KOPT-K1 (cell line): ENCODE measurements around the gene ABCA10.
"Not testable (repeated sequence)": the region's sequence is repeated elsewhere in the genome, so short reads cannot be mapped to it uniquely, and the experiment has no call there.

Source experiments
- H3K27ac ChIP-seq: fragments of 200-600 bp; sonication (generic); 2 replicates; pipeline ENCODE4 v1.5.1; 2016; ENCODE audit warnings: antibody characterized with exemption, mild to moderate bottlenecking, low read depth, low read length; ENCODE audit not compliant: poor library complexity, severe bottlenecking
- H3K36me3 ChIP-seq: fragments of 200-600 bp; sonication (generic); 2 replicates; pipeline ENCODE4 v1.5.1; 2017; ENCODE audit warnings: antibody characterized with exemption, mild to moderate bottlenecking, low read length, moderate library complexity; ENCODE audit not compliant: insufficient read depth
- H3K9me3 ChIP-seq: fragments of 200-600 bp; sonication (generic); 2 replicates; pipeline ENCODE4 v1.5.1; 2017; ENCODE audit warnings: antibody characterized with exemption, low read length, mild to moderate bottlenecking; ENCODE audit not compliant: insufficient read depth, poor library complexity, severe bottlenecking

ABCA10 gene

DNA sequence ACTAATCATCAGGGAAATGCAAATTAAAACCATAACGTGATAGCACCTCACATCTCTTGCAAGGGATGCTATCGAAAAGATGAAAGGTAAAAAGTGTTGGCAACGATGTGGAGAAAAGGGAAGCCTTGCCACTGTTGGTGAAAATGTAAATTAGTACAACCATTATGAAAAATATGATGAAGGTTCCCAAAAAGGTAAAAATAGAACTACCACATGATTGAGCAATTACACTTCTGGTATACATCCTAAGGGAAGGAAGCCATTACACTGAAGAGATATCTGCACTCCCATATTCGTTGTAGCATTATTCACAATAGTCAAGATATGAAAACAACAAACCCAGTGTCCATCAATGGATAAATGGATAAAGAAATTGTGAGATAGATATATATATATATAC is 21.5 kb downstream of the ABCA10 start:
- no peak overlapping the region for H3K27ac ChIP-seq
- no peaks in the 10 kb centered on the region for H3K9me3 ChIP-seq

DNA sequence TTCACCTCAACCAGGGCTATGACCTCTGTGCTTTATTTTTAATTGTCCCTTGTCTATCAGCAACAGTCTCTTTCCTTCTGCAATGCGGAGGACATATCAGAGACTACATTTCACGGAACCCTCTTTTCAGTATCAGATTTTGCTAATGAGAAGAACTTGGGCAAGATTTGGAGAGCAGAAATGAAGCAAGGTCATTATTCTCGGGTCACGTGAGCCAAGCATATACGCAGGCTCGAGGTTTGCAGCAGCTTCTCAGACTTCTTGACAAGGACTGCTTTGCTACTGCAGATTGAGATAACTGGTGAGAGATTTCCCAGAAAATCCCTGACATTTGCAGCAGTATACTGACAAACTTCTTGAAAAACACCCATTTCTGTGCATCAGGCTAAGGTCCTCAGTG is 30.4 kb downstream of the ABCA10 start:
- no peaks in the 10 kb centered on the region for H3K9me3 ChIP-seq
- H3K27ac ChIP-seq: no peak overlapping the region
- H3K36me3 ChIP-seq: no peaks in the 10 kb centered on the region

More for the DNA sequence above, 21.5 kb downstream of the ABCA10 start:
- no peaks in the 10 kb centered on the region for H3K36me3 ChIP-seq

DNA sequence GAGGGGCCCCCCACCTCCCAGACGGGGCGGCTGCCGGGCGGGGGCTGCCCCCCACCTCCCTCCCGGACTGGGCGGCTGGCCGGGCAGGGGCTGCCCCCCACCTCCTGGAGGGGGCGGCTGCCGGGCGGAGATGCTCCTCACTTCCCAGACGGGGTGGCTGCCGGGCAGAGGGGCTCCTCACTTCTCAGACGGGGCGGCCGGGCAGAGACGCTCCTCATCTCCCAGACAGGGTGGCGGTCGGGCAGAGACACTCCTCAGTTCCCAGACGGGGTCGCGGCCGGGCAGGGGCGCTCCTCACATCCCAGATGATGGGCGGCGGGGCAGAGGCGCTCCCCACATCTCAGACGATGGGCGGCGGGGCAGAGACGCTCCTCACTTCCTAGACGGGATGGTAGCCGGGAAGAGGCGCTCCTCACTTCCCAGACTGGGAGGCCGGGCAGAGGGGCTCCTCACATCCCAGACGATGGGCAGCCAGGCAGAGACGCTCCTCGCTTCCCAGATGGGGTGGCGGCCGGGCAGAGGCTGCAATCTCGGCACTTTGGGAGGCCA is 32.4 kb downstream of the ABCA10 start:
- not testable (repeated sequence) for H3K9me3 ChIP-seq, H3K27ac ChIP-seq, H3K36me3 ChIP-seq

DNA sequence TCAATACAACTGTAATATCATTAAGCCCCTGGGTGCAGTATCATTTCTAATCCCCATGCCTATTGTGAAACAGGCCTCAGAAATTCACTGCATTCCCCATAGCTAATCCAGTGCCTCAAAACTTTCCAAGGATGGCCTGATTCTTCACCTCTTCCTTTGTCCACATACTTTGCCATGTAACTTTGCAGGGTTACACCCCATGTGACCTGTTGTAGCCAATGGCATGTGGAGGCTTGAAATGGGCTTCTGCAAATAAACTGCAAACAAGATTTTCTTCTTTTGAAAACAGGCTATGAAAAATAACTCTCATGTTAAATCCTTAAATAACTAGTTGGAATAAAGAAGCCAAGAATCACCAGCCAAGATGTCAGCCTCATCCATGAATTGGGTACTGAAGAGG is 35.9 kb downstream of the ABCA10 start:
- Histone ChIP-seq H3K36me3 (no peaks in the 10 kb centered on the region), H3K27ac (no peak overlapping the region), H3K9me3 (no peaks in the 10 kb centered on the region)

DNA sequence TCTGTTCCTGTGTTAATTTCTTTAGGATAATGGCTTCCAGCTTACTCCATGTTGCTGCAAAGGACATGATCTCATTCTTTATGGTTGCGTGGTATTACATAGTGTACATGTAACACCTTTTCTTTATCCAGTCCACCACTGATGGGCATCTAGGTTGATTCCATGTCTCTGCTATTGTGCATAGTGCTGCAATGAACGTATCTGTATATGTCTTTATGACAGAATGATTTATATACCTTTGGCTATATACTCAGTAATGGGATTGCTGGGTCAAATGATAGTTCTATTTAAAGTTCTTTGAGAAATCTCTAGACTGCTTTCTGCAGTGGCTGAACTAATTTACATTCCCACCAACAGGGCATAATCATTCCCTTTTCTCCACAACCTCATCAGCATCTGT is 39.8 kb downstream of the ABCA10 start:
- Histone ChIP-seq H3K27ac (no peak overlapping the region), H3K36me3 (no peaks in the 10 kb centered on the region), H3K9me3 (no peaks in the 10 kb centered on the region)

DNA sequence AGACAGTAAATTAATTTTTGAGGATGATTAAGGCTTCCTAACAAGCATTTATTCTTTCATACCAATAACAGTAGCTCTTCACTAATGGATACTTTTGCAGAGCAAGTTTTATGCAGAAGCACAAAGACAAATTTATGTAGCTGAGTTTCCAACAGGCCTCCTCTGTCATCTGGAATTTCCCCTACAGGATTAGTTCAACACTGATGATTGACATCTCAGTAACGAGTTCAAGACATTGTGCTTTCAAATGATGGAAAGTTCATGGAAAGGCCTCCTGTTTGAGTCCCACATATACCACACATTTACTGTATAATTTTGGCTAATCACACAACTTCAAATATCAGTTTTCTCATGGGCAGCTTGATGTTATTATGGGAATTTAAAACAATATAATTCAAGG is 40.6 kb downstream of the ABCA10 start:
- no peak overlapping the region for H3K27ac ChIP-seq
- no peaks in the 10 kb centered on the region for H3K9me3 ChIP-seq
- no peaks in the 10 kb centered on the region for H3K36me3 ChIP-seq

DNA sequence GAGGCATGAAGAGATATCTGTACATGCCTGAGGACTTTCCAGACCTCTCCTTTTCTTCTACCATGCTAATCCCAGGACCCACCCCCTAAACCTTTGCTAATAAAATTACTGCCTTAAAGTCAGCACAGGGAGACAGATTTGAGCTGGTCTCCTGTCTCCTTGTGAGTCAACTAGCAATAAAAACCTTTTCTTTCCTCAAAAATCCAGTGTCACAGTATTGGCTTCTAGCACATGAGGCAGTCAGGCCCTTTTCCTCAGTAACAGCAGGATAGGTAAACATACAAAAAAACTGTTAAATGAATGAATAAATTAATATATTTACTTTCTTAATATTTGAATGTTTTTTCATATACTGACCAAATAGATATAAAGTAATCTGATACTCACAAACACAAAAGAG is 41.3 kb downstream of the ABCA10 start:
- no peaks in the 10 kb centered on the region for H3K9me3 ChIP-seq
- H3K36me3 ChIP-seq: no peaks in the 10 kb centered on the region
- H3K27ac ChIP-seq: no peak overlapping the region

DNA sequence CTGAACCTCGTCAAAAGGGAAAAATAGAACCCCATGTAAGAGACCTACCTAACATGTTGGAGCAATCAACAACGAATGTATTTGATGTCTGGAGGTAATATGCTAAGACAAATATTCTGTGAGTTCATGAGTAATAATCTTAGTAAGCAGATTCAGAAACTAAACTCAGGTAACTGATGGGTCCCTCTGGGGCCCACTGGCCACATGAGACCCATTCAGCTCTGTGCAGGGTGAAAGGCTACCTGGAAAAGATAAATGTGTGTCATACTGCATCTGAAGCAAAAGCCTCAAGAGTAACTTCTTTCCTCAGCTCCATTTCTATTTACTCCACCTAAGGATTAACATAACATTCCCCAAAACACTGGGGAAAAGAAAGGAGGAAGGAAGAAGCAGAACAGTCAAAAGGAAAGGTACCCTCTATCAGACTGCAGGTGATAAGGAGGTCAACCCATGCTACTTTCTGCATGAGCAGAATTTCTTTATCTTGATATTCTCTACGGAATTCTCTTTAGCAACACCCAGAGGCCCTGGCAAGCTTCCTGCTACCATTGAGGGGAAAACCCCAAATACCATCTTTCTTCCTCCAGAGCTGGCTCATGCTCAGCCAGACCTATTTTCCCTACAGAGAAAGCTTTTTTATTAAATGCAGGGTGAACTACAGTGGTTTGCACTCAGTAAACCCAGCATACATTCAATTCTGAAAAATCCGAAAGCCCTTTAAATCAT is 49.2 kb downstream of the ABCA10 start:
- no peak overlapping the region for H3K27ac ChIP-seq
- H3K9me3 ChIP-seq: no peaks in the 10 kb centered on the region
- no peaks in the 10 kb centered on the region for H3K36me3 ChIP-seq

DNA sequence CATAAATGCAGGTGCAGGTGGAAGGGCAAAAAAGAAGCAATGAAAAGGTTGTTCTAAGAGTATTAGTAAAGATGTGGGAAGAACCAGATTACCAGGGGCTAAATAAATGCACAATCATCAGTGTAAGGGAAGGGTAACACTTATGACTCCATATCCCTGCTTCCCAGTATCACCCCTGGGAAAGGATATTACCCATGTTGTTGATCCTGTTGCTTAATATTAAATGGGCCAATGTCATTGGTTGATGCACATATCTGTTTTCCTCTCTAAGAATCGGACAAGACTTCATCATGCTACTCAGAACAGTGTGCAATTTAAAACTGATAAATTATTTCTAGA is 52.2 kb downstream of the ABCA10 start:
- H3K27ac ChIP-seq: no peak overlapping the region
- H3K9me3 ChIP-seq: no peaks in the 10 kb centered on the region
- H3K36me3 ChIP-seq: no peaks in the 10 kb centered on the region

DNA sequence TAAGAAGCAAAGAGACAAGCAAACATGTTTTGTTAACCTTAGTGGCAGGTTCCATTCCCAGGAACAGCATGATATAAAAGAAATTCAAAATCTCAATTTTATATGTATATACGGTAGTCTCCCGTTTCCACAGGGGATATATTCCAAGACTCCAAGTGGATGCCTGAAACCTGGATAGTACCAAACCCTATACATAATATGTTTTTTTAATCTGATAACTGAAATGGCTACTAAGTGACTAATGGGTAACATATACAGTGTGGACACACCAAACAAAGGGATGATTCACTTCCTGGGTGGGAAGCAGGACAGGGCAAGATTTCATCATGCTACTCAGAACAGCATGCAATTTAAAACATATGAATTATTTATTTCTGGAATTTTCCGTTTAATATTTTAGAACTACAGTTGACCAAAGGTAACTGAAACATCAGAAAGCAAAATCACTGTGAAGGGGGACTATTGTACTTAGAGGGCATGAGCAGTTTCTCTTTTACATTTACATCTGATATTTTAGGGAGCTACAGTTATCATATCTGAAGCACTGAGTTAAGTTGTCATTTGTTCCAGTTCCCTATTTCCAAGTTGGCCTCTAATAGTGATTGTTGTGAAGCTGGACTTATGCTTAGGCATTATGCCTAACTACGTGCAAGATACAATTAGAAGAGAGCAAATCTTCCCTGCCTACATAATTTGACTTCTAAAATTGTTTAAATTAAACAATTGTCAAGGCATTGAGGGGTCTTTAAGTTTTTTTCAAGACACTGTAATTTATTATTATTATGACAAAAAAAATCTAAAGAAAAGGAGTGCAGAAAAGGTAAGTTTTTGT is 52.8 kb downstream of the ABCA10 start:
- no peak overlapping the region for H3K27ac ChIP-seq
- no peaks in the 10 kb centered on the region for H3K9me3 ChIP-seq
- H3K36me3 ChIP-seq: no peaks in the 10 kb centered on the region

DNA sequence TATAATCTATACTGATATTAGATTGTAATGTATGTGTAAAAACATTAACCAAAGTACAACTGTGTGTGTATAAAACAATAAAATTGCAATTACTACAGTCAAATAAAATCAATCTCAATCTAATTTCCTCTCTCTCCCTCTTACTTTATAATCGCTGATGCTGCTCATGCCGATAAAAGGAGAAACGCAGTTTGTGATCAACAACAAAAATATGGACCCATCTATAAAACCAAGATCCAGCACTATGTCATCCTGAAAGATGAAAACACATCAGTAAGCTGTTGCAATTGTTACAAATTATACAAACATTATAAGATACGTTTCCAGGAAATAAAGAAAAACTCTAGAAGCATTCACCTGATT is 53.4 kb downstream of the ABCA10 start:
- Histone ChIP-seq H3K27ac (no peak overlapping the region), H3K36me3 (no peaks in the 10 kb centered on the region), H3K9me3 (no peaks in the 10 kb centered on the region)

DNA sequence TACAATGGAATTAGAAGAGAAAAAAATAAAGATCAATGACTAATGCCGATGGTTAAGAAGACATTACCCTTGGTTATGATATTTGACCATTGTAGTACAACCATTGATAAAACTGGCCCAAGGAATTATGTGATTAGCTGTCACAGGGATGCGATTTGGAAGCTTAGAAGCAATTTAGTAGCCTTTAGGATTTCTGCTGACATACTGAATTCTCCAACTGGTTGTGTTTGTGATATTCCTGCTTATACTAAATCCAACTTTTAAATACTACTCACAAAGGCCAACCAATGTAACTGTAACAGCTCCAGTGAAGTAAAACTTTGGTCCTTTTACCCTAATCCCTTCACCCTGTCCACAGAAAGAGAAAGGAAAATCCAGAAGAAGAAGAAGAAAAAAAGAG is 55.5 kb downstream of the ABCA10 start:
- Histone ChIP-seq H3K27ac (no peak overlapping the region), H3K9me3 (no peaks in the 10 kb centered on the region), H3K36me3 (no peaks in the 10 kb centered on the region)

DNA sequence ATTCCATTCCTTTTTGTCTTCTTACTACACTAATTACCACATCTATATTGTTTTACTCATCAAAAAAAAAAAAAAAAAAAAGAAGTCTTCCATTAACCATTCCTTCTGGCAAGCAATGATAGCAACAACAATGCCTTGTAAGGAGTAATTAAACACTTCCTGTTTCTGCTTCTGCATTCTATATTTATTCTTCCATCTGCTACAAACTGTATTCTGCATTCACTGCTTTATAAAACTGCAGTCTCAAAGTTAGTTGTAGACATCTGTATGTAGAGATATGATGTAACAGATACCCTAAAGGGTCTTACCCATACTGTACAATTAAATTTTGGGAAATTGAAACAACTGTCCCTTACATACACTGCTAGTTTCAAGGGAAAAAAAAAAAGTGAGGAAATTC is 58.2 kb downstream of the ABCA10 start:
- no peaks in the 10 kb centered on the region for H3K36me3 ChIP-seq
- no peak overlapping the region for H3K27ac ChIP-seq
- no peaks in the 10 kb centered on the region for H3K9me3 ChIP-seq

DNA sequence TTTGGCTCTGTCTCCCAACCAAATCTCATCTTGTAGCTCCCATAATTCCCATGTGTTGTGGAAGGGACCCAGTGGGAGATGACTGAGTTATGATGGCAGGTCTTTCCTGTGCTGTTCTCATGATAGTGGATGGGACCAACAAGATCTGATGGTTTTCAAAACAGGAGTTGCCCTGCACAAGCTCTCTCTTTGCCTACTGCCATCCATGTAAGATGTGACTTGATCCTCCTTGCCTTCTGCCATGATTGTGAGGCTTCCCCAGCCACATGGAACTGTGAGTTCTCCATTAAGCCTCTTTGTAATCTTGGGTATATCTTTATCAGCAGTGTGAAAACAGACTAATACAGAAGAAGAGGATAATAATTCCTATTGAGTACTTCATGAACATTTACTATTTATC is 60.0 kb downstream of the ABCA10 start:
- H3K9me3 ChIP-seq, H3K27ac ChIP-seq, H3K36me3 ChIP-seq: not testable (repeated sequence)

DNA sequence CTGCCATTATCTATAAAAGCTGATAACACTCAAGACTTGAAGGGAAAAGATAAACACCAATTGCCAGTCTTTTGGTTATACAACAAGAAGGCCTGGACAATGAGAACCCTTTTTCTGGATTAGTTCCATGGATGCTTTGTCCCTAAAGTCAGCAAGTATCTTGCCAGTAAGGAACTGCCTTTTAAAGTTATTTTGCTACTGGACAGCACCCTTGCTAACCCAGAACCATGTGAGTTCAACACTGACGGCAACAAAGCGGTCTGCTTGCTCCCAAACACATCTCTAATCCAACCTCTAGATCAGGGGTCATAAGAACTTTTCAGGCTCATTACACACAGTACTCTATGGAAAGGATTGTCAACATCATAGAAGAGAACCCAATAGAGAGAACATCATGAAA is 61.7 kb downstream of the ABCA10 start:
- Histone ChIP-seq H3K9me3 (no peaks in the 10 kb centered on the region), H3K36me3 (no peaks in the 10 kb centered on the region), H3K27ac (no peak overlapping the region)

DNA sequence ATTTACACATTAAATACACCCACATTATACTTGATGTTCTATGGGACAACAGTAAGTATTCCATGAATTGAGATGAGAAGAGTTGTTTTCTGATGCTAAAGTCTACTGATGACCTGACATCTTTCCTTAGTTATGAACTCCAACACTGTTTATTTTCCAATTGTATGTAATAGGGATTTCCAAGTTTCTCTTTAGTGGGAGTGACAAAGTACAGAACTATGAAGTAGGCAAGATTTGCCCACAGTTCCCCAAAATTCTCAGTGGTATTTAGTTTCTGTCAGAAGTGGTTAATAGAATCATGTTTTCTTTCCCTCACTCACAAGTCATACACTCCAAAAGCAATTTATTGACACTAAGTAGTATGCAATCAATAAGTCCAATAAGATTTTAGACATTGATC is 64.4 kb downstream of the ABCA10 start:
- Histone ChIP-seq H3K36me3 (no peaks in the 10 kb centered on the region), H3K9me3 (no peaks in the 10 kb centered on the region), H3K27ac (no peak overlapping the region)
